ENCODE results near the gene SF3A2. TPM values are rescaled to one million over a fixed set of nuclear protein-coding genes. Genes with fewer than 3 reads are reported as not detected.

The SF3A2 gene
- total and polyA plus RNA-seq, 4 donors = 2.2 to 32.0 (median 13.2) TPM

- TF ChIP-seq CTCF (IDR thresholded peaks at IDR 0.05; ENCODE audit: low read depth, low read length, missing input control) = no peak
- no peak for TF ChIP-seq HNF4A (conservative IDR thresholded peaks at IDR 0.05)
- no peak for TF ChIP-seq EGR1 (IDR thresholded peaks at IDR 0.05; ENCODE audit: low read depth in 2 of 2)
- peak overlapping the region in 1 of 3 donors; percentile 14 for H3K4me3 ChIP-seq (ENCODE audit: low read depth in 1 of 3, low read length in 3 of 3)
- WGBS = 9% methylated on average over 40 of the region's 40 CpGs
Observed at GRCh38 chr19:2250766-2251105, 14.1 kb downstream of the SF3A2 start.

DNA sequence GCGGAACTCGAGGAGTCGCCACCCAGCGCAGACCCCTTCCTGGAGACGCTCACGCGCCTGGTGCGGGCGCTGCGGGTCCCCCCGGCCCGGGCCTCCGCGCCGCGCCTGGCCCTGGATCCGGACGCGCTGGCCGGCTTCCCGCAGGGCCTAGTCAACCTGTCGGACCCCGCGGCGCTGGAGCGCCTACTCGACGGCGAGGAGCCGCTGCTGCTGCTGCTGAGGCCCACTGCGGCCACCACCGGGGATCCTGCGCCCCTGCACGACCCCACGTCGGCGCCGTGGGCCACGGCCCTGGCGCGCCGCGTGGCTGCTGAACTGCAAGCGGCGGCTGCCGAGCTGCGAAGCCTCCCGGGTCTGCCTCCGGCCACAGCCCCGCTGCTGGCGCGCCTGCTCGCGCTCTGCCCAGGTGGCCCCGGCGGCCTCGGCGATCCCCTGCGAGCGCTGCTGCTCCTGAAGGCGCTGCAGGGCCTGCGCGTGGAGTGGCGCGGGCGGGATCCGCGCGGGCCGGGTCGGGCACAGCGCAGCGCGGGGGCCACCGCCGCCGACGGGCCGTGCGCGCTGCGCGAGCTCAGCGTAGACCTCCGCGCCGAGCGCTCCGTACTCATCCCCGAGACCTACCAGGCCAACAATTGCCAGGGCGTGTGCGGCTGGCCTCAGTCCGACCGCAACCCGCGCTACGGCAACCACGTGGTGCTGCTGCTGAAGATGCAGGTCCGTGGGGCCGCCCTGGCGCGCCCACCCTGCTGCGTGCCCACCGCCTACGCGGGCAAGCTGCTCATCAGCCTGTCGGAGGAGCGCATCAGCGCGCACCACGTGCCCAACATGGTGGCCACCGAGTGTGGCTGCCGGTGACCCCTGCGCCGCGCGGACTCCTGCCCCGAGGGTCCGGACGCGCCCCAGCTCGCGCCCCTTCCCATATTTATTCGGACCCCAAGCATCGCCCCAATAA is 14.8 kb downstream of the SF3A2 start:
- 9% methylated on average over 125 of the region's 125 CpGs for WGBS
- Histone ChIP-seq H3K27me3 (ENCODE audit: control insufficient read depth in 4 of 4, insufficient read depth in 4 of 4, low read length in 3 of 4) (peaks cover 0 to 28% (median 1%) of the 10 kb centered on the region in 4 donors), H3K4me3 (ENCODE audit: low read depth in 1 of 3, low read length in 3 of 3) (peak overlapping the region in 1 of 3 donors; percentile 14), H3K9me3 (ENCODE audit: control insufficient read depth in 4 of 4, low read length in 3 of 4) (no peaks in the 10 kb centered on the region), H3K36me3 (ENCODE audit: control insufficient read depth in 4 of 4, insufficient read depth in 3 of 4, low read depth in 1 of 4, low read length in 3 of 4) (peaks cover 0 to 16% (median 11%) of the 10 kb centered on the region in 4 donors), H3K27ac (ENCODE audit: low read depth in 1 of 2, low read length in 2 of 2) (no peak overlapping the region), H3K4me1 (ENCODE audit: control insufficient read depth in 4 of 4, insufficient read depth in 4 of 4, low read length in 3 of 4) (peaks cover 11 to 53% (median 26%) of the 10 kb centered on the region in 4 donors), H3K9ac (ENCODE audit: low read depth in 1 of 2, low read length in 2 of 2) (no peak overlapping the region)
- no peak for TF ChIP-seq GABPA (IDR thresholded peaks at IDR 0.05 in 1 of 2, conservative IDR thresholded peaks at IDR 0.05 in 1 of 2)
- TF ChIP-seq, protein P1, sequence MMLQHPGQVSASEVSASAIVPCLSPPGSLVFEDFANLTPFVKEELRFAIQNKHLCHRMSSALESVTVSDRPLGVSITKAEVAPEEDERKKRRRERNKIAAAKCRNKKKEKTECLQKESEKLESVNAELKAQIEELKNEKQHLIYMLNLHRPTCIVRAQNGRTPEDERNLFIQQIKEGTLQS (IDR thresholded peaks at IDR 0.05) = no peak
- no peak for TF ChIP-seq HNF4A (conservative IDR thresholded peaks at IDR 0.05)
- TF ChIP-seq, protein P2, sequence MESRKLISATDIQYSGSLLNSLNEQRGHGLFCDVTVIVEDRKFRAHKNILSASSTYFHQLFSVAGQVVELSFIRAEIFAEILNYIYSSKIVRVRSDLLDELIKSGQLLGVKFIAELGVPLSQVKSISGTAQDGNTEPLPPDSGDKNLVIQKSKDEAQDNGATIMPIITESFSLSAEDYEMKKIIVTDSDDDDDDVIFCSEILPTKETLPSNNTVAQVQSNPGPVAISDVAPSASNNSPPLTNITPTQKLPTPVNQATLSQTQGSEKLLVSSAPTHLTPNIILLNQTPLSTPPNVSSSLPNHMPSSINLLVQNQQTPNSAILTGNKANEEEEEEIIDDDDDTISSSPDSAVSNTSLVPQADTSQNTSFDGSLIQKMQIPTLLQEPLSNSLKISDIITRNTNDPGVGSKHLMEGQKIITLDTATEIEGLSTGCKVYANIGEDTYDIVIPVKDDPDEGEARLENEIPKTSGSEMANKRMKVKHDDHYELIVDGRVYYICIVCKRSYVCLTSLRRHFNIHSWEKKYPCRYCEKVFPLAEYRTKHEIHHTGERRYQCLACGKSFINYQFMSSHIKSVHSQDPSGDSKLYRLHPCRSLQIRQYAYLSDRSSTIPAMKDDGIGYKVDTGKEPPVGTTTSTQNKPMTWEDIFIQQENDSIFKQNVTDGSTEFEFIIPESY (IDR thresholded peaks at IDR 0.05) = no peak
- TF ChIP-seq RXRA (IDR thresholded peaks at IDR 0.05) = no peak
- no peak for DNase-seq (ENCODE audit: low spot score)

More at GRCh38 chr19:2250766-2251105, 14.1 kb downstream of the SF3A2 start:
- no peak for DNase-seq (ENCODE audit: low spot score)
- peaks cover 0 to 28% (median 1%) of the 10 kb centered on the region in 4 donors for H3K27me3 ChIP-seq (ENCODE audit: control insufficient read depth in 4 of 4, insufficient read depth in 4 of 4, low read length in 3 of 4)
- peaks cover 11 to 53% (median 26%) of the 10 kb centered on the region in 4 donors for H3K4me1 ChIP-seq (ENCODE audit: control insufficient read depth in 4 of 4, insufficient read depth in 4 of 4, low read length in 3 of 4)
- H3K36me3 ChIP-seq (ENCODE audit: control insufficient read depth in 4 of 4, insufficient read depth in 3 of 4, low read depth in 1 of 4, low read length in 3 of 4) = peaks cover 0 to 17% (median 15%) of the 10 kb centered on the region in 4 donors
- H3K9ac ChIP-seq (ENCODE audit: low read depth in 1 of 2, low read length in 2 of 2) = no peak overlapping the region
- H3K27ac ChIP-seq (ENCODE audit: low read depth in 1 of 2, low read length in 2 of 2) = no peak overlapping the region
- no peaks in the 10 kb centered on the region for H3K9me3 ChIP-seq (ENCODE audit: control insufficient read depth in 4 of 4, low read length in 3 of 4)

DNA sequence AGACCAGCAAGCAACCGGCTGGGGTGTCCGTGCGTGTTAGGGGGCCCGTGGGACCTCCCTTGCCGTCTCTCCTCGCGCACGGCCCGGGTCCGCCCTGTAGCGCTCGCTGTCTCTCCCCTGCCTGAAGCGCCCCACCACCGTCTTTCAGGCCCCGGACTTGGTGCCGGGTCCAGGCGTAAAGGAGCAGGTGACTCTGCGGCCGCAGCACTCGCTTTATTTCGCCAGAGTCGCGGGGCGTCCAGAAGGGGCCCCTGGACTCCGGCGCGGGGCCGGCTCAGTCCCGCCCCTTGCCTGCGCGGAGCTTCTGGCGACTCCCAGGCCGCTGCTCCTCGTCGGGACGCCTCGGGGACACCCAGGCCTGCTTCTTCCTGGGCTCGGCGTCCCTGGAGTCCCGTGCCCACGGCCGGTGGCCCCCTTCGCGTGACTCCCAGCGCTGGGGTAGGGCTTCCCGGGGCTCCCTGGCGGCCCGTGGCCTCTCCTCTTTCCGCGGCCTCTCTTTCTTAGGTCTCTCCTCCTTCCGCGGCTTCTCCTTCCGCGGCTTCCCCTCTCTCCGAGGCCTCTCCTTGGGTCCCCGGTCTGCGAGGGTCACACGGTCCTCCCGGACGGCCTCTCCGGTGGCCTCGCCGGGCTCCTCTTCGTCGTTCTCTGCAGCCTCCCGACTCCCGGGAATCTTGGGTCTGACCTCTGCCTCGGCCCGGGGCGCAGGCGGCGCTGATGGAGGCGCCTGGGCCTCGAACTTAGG is 15.6 kb downstream of the SF3A2 start:
- DNase-seq (ENCODE audit: low spot score) = no peak
- H3K27ac ChIP-seq (ENCODE audit: low read depth in 1 of 2, low read length in 2 of 2) = no peak overlapping the region
- H3K27me3 ChIP-seq (ENCODE audit: control insufficient read depth in 4 of 4, insufficient read depth in 4 of 4, low read length in 3 of 4) = peaks cover 0 to 28% (median 1%) of the 10 kb centered on the region in 4 donors
- peaks cover 0 to 10% (median 5%) of the 10 kb centered on the region in 4 donors for H3K36me3 ChIP-seq (ENCODE audit: control insufficient read depth in 4 of 4, insufficient read depth in 3 of 4, low read depth in 1 of 4, low read length in 3 of 4)
- peak overlapping the region in 1 of 3 donors; percentile 1 for H3K4me3 ChIP-seq (ENCODE audit: low read depth in 1 of 3, low read length in 3 of 3)
- WGBS = 10% methylated on average over 74 of the region's 74 CpGs
- no peak overlapping the region for H3K9ac ChIP-seq (ENCODE audit: low read depth in 1 of 2, low read length in 2 of 2)
- no peaks in the 10 kb centered on the region for H3K9me3 ChIP-seq (ENCODE audit: control insufficient read depth in 4 of 4, low read length in 3 of 4)
- peaks cover 11 to 48% (median 26%) of the 10 kb centered on the region in 4 donors for H3K4me1 ChIP-seq (ENCODE audit: control insufficient read depth in 4 of 4, insufficient read depth in 4 of 4, low read length in 3 of 4)
- TF ChIP-seq TAF1 (conservative IDR thresholded peaks at IDR 0.05) (no peak), JUND (IDR thresholded peaks at IDR 0.05) (no peak), FOXA1 (IDR thresholded peaks at IDR 0.05) (no peak), HNF4A (conservative IDR thresholded peaks at IDR 0.05) (no peak), NR2F2 (IDR thresholded peaks at IDR 0.05) (no peak), FOXA2 (IDR thresholded peaks at IDR 0.05) (no peak), SP1 (IDR thresholded peaks at IDR 0.05) (no peak), GABPA (IDR thresholded peaks at IDR 0.05 in 1 of 2, conservative IDR thresholded peaks at IDR 0.05 in 1 of 2) (no peak), RAD21 (IDR thresholded peaks at IDR 0.05) (no peak), CTCF (IDR thresholded peaks at IDR 0.05; ENCODE audit: low read depth, low read length, missing input control) (no peak)
- TF ChIP-seq, protein P3, sequence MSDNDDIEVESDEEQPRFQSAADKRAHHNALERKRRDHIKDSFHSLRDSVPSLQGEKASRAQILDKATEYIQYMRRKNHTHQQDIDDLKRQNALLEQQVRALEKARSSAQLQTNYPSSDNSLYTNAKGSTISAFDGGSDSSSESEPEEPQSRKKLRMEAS (IDR thresholded peaks at IDR 0.05) = no peak
- TF ChIP-seq, protein P1 (IDR thresholded peaks at IDR 0.05) = no peak
